Hippocampal formation (tissue), 2 donors: Measurements from ENCODE around the gene SPAG16.
"Not testable (repeated sequence)": the region's sequence is repeated elsewhere in the genome, so short reads cannot be mapped to it uniquely, and the experiment has no call there.

ENCODE experiments used
- DNase-seq, 2 donors: peaks; one replicate each; lab custom pipeline; 2025; lab: John Stamatoyannopoulos, UW

SPAG16 gene

GRCh38 chr2:213410687-213411086 lies 126.4 kb downstream of the SPAG16 start:
- not testable (repeated sequence) for DNase-seq

- no peak for DNase-seq
Measured at GRCh38 chr2:213411582-213412289, 127.5 kb downstream of the SPAG16 start.

- DNase-seq: no peak
Measured at GRCh38 chr2:213415093-213415492, 130.8 kb downstream of the SPAG16 start.

- DNase-seq: no peak
Measured at GRCh38 chr2:213416832-213417231, 132.6 kb downstream of the SPAG16 start.

- no peak for DNase-seq
Measured at GRCh38 chr2:213419980-213420379, 135.7 kb downstream of the SPAG16 start.

GRCh38 chr2:213420828-213421385 lies 136.6 kb downstream of the SPAG16 start:
- no peak for DNase-seq

GRCh38 chr2:213422211-213422610 lies 137.9 kb downstream of the SPAG16 start:
- no peak for DNase-seq

- DNase-seq: no peak
Measured at GRCh38 chr2:213425618-213426017, 141.4 kb downstream of the SPAG16 start.

GRCh38 chr2:213429516-213429915 lies 145.3 kb downstream of the SPAG16 start:
- DNase-seq: no peak

- no peak for DNase-seq
Measured at GRCh38 chr2:213443921-213444320, 159.7 kb downstream of the SPAG16 start.

- no peak for DNase-seq
Measured at GRCh38 chr2:213451542-213452239, 167.4 kb downstream of the SPAG16 start.

- no peak for DNase-seq
Measured at GRCh38 chr2:213455316-213456008, 171.2 kb downstream of the SPAG16 start.

GRCh38 chr2:213475433-213475832 lies 191.2 kb downstream of the SPAG16 start:
- DNase-seq: no peak

GRCh38 chr2:213476641-213477040 lies 192.4 kb downstream of the SPAG16 start:
- no peak for DNase-seq

- DNase-seq: peak in 1 of 2 donors; percentile 31
Measured at GRCh38 chr2:213490087-213490486, 205.8 kb downstream of the SPAG16 start.

- DNase-seq: no peak
Measured at GRCh38 chr2:213491376-213491775, 207.1 kb downstream of the SPAG16 start.

- DNase-seq: no peak
Measured at GRCh38 chr2:213496226-213496625, 212.0 kb downstream of the SPAG16 start.

- no peak for DNase-seq
Measured at GRCh38 chr2:213500881-213501280, 216.6 kb downstream of the SPAG16 start.

GRCh38 chr2:213524164-213524563 lies 239.9 kb downstream of the SPAG16 start:
- DNase-seq: no peak

GRCh38 chr2:213537579-213537978 lies 253.3 kb downstream of the SPAG16 start:
- DNase-seq: no peak

GRCh38 chr2:213544940-213545339 lies 260.7 kb downstream of the SPAG16 start:
- no peak for DNase-seq

- DNase-seq: no peak
Measured at GRCh38 chr2:213545481-213545880, 261.2 kb downstream of the SPAG16 start.
